Nephron progenitor cell (in vitro differentiated cells): ENCODE results near the gene UEVLD.

Source experiments
- DNase-seq: peaks from one replicate; pipeline ENCODE4 v3.0.0; 2021
- H3K27ac Mint-ChIP-seq: 2 replicates; pipeline ENCODE4 v1.8.0; 2021; ENCODE audit warnings: mild to moderate bottlenecking, moderate library complexity, mixed read lengths
- H3K27me3 Mint-ChIP-seq: 2 replicates; pipeline ENCODE4 v1.8.0; 2021; ENCODE audit warnings: mild to moderate bottlenecking, low read depth, mixed read lengths; ENCODE audit not compliant: poor library complexity
- H3K36me3 Mint-ChIP-seq: 2 replicates; pipeline ENCODE4 v1.8.0; 2021; ENCODE audit warnings: low read depth, mixed read lengths
- H3K4me1 Mint-ChIP-seq: 2 replicates; pipeline ENCODE4 v1.8.0; 2021; ENCODE audit warnings: mixed read lengths
- H3K4me3 Mint-ChIP-seq: 2 replicates; pipeline ENCODE4 v1.8.0; 2021; ENCODE audit warnings: mild to moderate bottlenecking, moderate library complexity, mixed read lengths
- H3K9me3 Mint-ChIP-seq: 2 replicates; pipeline ENCODE4 v1.8.0; 2021; ENCODE audit warnings: mild to moderate bottlenecking, moderate library complexity, mixed read lengths
- TF ChIP-seq, protein P1 (sequence below): fragments of 200-600 bp; sonication (generic); IDR thresholded peaks from 2 replicates; pipeline ENCODE4 v1.5.0; 2021; ENCODE audit warnings: antibody characterized with exemption

The UEVLD gene

DNA sequence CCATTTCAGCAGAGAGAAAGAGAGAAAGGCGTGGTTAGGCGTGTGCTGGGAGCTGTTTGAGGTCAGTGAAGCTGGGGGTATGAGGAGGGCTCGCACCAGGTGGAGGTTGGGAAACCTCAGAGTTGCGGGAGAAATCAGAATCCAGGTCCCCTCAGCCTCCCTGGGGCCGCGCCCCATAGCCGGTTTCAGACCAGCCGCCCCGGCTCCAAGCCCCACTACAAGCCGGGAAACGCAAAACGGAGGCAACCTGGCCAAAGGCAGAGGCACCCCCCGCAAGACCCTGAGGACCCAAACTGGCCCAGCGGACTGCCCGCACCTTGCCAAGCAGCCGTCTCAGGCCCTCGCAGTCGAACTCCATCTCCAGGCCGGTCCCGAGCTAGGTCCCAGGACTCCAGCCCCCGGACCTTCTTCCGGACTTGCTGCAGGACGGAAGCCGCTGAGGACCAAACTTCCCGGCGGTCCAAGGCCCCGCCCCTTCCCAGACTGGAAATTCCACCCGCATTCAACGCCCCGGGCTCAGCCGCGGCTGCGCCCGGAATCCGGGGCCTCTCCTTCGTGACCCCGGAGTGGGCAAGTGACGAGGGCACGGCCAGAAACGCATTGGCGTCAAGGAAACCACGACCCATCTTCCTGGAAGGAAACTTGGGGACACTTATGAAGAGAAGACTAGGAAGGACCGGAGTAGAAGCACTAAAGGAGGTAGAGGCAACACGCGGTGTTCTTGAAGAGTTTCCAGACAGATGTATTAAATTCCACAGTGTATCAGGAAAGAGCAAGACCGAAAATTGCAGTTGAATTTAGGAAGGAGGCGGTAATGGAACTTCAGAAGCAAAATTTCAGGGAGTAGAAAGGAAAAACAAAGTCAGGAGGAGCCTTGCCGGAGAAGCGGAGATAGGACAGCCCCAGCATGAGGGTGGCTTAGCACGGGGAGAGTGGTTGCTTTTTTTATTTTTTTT, at the start of gene UEVLD:
UEVLD (minus strand) TSS at position 438 of the 956 bp plus-strand sequence; CDS start at position 358, 80 bp downstream.
- H3K4me1 Mint-ChIP-seq: peaks cover 5% of the 10 kb centered on the region
- H3K9me3 Mint-ChIP-seq: no peaks in the 10 kb centered on the region
- DNase-seq: peak; percentile 90
- no peaks in the 10 kb centered on the region for H3K27me3 Mint-ChIP-seq
- no peaks in the 10 kb centered on the region for H3K36me3 Mint-ChIP-seq
- TF ChIP-seq, protein P1, sequence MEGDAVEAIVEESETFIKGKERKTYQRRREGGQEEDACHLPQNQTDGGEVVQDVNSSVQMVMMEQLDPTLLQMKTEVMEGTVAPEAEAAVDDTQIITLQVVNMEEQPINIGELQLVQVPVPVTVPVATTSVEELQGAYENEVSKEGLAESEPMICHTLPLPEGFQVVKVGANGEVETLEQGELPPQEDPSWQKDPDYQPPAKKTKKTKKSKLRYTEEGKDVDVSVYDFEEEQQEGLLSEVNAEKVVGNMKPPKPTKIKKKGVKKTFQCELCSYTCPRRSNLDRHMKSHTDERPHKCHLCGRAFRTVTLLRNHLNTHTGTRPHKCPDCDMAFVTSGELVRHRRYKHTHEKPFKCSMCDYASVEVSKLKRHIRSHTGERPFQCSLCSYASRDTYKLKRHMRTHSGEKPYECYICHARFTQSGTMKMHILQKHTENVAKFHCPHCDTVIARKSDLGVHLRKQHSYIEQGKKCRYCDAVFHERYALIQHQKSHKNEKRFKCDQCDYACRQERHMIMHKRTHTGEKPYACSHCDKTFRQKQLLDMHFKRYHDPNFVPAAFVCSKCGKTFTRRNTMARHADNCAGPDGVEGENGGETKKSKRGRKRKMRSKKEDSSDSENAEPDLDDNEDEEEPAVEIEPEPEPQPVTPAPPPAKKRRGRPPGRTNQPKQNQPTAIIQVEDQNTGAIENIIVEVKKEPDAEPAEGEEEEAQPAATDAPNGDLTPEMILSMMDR: no peak
- H3K4me3 Mint-ChIP-seq: no peak within 1 kb of the TSS
- H3K27ac Mint-ChIP-seq: no peak within 1 kb of the TSS

DNA sequence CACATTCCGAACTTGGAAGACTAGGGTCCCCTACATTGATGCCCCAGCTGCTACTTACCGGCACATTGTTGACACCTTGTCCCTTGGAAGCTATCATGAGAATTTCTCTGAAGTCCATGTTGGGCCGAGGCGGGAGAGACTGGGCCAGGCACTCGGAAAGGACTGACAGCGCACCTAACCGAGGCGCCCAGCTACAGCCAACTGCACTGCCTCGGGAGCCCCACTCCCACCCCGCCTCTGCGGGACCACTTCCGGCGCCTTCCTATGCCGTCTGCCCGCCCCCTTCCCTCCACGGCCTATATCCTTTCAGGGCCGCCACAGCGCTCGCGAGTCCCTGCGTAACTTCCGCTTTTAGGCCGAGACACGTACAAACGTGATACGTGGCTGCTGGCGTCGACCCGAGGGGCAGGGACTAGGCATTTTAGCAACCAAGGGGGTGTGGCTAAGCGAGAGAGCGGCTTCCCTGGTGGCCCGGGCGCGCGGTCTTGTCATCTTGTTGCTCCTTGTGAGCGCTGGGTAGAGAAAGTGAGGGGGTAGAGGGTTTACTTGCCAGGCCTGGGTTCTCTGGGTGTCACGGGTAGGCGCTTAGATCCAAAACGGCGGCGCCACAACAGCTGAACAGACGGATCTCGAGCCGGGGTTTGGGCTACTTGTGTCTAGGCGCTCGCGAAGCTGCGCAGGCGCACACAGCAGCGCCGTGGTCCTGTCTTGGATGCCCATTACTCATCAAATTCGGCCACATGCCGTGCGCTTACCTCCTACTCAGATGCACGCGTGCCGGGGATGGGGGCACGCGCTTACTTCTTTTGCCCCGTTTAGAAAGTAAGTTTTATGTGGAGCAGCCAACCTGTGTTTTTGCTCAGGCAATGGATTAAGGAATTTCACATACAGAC, 45.9 kb upstream of the UEVLD start, which contains the start of gene SPTY2D1:
SPTY2D1 (minus strand) TSS at position 203 of the 893 bp plus-strand sequence; CDS start at position 118, 85 bp downstream.
- Mint-ChIP-seq H3K9me3 (no peaks in the 10 kb centered on the region), H3K27me3 (peaks cover 30% of the 10 kb centered on the region), H3K4me3 (peak within 1 kb of the TSS; percentile 99), H3K4me1 (peaks cover 21% of the 10 kb centered on the region), H3K36me3 (no peaks in the 10 kb centered on the region), H3K27ac (peak within 1 kb of the TSS; percentile 100)
- TF ChIP-seq, protein P1: no peak
- peak; percentile 94 for DNase-seq

GRCh38 chr11:18633256-18634139, 45.0 kb upstream of the UEVLD start:
- peaks cover 21% of the 10 kb centered on the region for H3K4me1 Mint-ChIP-seq
- H3K27ac Mint-ChIP-seq: peak overlapping the region; percentile 100
- TF ChIP-seq, protein P1: no peak
- DNase-seq: peak; percentile 16
- H3K4me3 Mint-ChIP-seq: peak overlapping the region; percentile 99
- H3K36me3 Mint-ChIP-seq: no peaks in the 10 kb centered on the region
- H3K27me3 Mint-ChIP-seq: peaks cover 25% of the 10 kb centered on the region
- H3K9me3 Mint-ChIP-seq: no peaks in the 10 kb centered on the region

DNA sequence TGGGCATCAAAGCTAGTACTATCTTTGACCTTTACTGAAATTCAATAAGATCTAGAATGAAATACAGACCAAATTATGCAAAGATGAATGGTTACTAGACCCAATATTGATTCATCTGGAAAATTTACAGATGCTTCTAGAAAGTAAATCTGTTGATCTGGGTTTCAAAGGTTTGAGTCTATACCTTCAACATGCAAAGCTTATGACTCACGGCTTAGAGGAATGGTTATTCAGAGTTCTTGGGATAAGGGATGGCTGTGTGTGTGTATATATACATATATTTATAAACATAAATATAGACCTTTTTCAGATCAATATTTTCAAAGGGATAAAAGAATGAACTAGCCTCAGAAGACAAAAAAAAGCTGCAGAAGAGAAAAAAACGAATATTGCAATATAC, 44.3 kb upstream of the UEVLD start:
- H3K9me3 Mint-ChIP-seq: no peaks in the 10 kb centered on the region
- no peak overlapping the region for H3K27ac Mint-ChIP-seq
- DNase-seq: no peak
- H3K36me3 Mint-ChIP-seq: no peaks in the 10 kb centered on the region
- H3K4me1 Mint-ChIP-seq: peaks cover 21% of the 10 kb centered on the region
- H3K27me3 Mint-ChIP-seq: peaks cover 22% of the 10 kb centered on the region
- TF ChIP-seq, protein P1: no peak
- H3K4me3 Mint-ChIP-seq: peak overlapping the region; percentile 99

DNA sequence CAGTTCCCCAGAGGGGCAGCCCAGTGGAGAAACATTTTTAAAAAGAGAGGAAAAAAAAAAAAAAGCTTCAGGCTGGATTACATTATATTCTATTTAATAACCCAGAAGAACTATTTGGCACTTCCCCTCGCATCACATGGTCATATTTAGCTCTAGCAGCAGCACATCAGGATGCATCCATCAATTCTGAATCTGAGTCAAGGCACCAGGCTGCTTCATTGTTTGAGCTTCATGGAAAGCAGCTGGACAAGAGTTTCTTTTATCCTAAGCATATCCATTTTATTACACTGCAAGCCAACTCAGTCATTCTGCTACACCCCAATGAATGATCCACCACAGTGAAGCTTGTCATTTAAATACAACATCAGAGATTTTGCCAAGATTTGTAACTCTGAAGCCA, 35.6 kb upstream of the UEVLD start:
- TF ChIP-seq, protein P1: no peak
- peaks cover 41% of the 10 kb centered on the region for H3K36me3 Mint-ChIP-seq
- DNase-seq: no peak
- H3K9me3 Mint-ChIP-seq: peaks cover 17% of the 10 kb centered on the region
- H3K4me1 Mint-ChIP-seq: no peaks in the 10 kb centered on the region
- H3K4me3 Mint-ChIP-seq: no peak overlapping the region
- H3K27ac Mint-ChIP-seq: no peak overlapping the region
- H3K27me3 Mint-ChIP-seq: no peaks in the 10 kb centered on the region
